ENCODE results near the gene FAM241B.

DNA sequence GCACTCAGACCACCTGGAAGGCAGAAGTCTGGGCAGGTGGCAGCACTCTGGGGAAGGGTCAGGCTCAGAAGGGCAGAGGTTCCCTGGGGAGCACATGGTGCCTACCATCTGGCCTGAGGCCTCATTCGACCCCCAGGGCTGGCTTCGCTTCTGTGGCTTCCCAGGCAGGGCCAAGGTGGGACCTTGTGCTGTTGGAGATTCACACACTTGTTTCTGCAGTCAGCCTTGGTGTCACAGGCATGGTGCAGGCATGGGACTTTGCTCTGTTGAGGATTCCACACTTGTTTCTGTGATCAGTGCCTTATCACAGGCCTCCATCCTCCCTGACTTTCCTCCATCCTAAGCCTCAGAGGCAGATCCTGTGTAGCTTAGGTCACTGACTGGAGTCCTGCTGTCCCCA is 11.3 kb upstream of the FAM241B start:
- TF ChIP-seq, protein P1, sequence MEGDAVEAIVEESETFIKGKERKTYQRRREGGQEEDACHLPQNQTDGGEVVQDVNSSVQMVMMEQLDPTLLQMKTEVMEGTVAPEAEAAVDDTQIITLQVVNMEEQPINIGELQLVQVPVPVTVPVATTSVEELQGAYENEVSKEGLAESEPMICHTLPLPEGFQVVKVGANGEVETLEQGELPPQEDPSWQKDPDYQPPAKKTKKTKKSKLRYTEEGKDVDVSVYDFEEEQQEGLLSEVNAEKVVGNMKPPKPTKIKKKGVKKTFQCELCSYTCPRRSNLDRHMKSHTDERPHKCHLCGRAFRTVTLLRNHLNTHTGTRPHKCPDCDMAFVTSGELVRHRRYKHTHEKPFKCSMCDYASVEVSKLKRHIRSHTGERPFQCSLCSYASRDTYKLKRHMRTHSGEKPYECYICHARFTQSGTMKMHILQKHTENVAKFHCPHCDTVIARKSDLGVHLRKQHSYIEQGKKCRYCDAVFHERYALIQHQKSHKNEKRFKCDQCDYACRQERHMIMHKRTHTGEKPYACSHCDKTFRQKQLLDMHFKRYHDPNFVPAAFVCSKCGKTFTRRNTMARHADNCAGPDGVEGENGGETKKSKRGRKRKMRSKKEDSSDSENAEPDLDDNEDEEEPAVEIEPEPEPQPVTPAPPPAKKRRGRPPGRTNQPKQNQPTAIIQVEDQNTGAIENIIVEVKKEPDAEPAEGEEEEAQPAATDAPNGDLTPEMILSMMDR (IDR thresholded peaks at IDR 0.05): no peak
- TF ChIP-seq POLR2AphosphoS5 (IDR thresholded peaks at IDR 0.05; ENCODE audit: insufficient read depth in 1 of 2, low read depth in 1 of 2): no peak

All from vagina (tissue), 2 donors.